K562 (cell line): ENCODE results near the gene GAPDHS. TPM values are rescaled to one million over a fixed set of nuclear protein-coding genes. Genes with fewer than 3 reads are reported as not detected.

Experiments
- ATAC-seq: fragments of 200-7000 bp; cut with Tn5 transposase; 3 replicates; pipeline ENCODE4 v1.9.1; 2020; ENCODE audit warnings: moderate library complexity
- BruUV-seq: library from RNA; stranded (reverse); fragments of 400-500 nt; replicated peaks from 2 replicates; lab custom pipeline; 2021; lab: Mats Ljungman, UMichigan
- CTCF ChIA-PET: fragments of 300-600 bp; formaldehyde crosslinking; extraction: SDS; loops from one replicate; lab custom pipeline; 2021; ENCODE audit warnings: low intra/inter-chr PET ratio; lab: Yijun Ruan, JAX
- POLR2A ChIA-PET: fragments of 300-600, 350-650 bp; sonication (Branson Sonifier 250); formaldehyde crosslinking; extraction: SDS; loops from one replicate; lab custom pipeline; 2021; ENCODE audit warnings: antibody characterized with exemption, inconsistent platforms; lab: Yijun Ruan, JAX
- DNase-seq, 4 experiments: peaks; one replicate each; pipeline versions ENCODE4 v3.0.0 to v3.0.0-alpha.2; 2011 to 2018; ENCODE audit warnings: low spot score in 3 of 4, mixed read lengths in 3 of 4; ENCODE audit errors: extremely low read depth in 1 of 4
- FAIRE-seq: peaks from 2 replicates; lab custom pipeline; 2011; peaks lifted over from hg19 to GRCh38; lab: Jason Lieb, UNC
- H2AFZ ChIP-seq: 2 replicates; pipeline ENCODE4 v1.6.0; 2011; ENCODE audit warnings: low read depth, low read length, control low read depth, inconsistent platforms
- H3K27ac ChIP-seq: fragments of 200-600 bp; 3 replicates; pipeline ENCODE4 v1.8.0; 2011; ENCODE audit warnings: low read depth, mild to moderate bottlenecking, control low read depth, inconsistent platforms, low read length, moderate library complexity, mixed read lengths; ENCODE audit errors: extremely low read depth
- H3K27me3 ChIP-seq, 2 experiments: fragments of 300-600 bp in 1 of 2; 2 replicates in 1 of 2; 3 replicates in 1 of 2; pipeline versions ENCODE4 v1.6.0 to v1.8.0; 2011; ENCODE audit warnings: inconsistent platforms in 2 of 2, low read length in 2 of 2, mild to moderate bottlenecking in 1 of 2, mixed read lengths in 1 of 2, moderate library complexity in 1 of 2; ENCODE audit not compliant: control insufficient read depth in 2 of 2, insufficient read depth in 2 of 2
- H3K36me3 ChIP-seq: fragments of 300-600 bp; 3 replicates; pipeline ENCODE4 v1.8.0; 2011; ENCODE audit warnings: mild to moderate bottlenecking, low read length, inconsistent platforms; ENCODE audit not compliant: control insufficient read depth, insufficient read depth
- H3K4me1 ChIP-seq, 2 experiments: fragments of 200-600 bp in 1 of 2; replicated peaks in 1 of 2; 2 replicates in 1 of 2; 3 replicates in 1 of 2; pipeline versions ENCODE4 v1.5.1 to v1.8.0; 2011; ENCODE audit warnings: inconsistent platforms in 2 of 2, low read length in 2 of 2, mild to moderate bottlenecking in 1 of 2, mixed read lengths in 1 of 2, moderate library complexity in 1 of 2; ENCODE audit not compliant: control insufficient read depth in 2 of 2, insufficient read depth in 2 of 2
- H3K4me2 ChIP-seq: 2 replicates; pipeline ENCODE4 v1.6.1; 2011; ENCODE audit warnings: low read length, control low read depth, inconsistent platforms, mixed read lengths; ENCODE audit not compliant: insufficient read depth
- H3K4me3 ChIP-seq: fragments of 200-600 bp; sonication (generic), shearing (Covaris generic); 2 replicates; pipeline ENCODE4 v1.5.1; 2016; ENCODE audit warnings: control low read depth, inconsistent platforms
- H3K79me2 ChIP-seq: fragments of 200-600 bp; 3 replicates; pipeline ENCODE4 v1.8.0; 2011; ENCODE audit warnings: low read length, inconsistent platforms; ENCODE audit not compliant: control insufficient read depth, insufficient read depth
- H3K9ac ChIP-seq, 2 experiments: 2 replicates each; pipeline versions ENCODE4 v1.6.0 to v1.6.1; 2011; ENCODE audit warnings: low read depth in 2 of 2, low read length in 2 of 2, control low read depth in 1 of 2, inconsistent platforms in 1 of 2, mild to moderate bottlenecking in 1 of 2, mixed read lengths in 1 of 2; ENCODE audit not compliant: insufficient read depth in 1 of 2
- H3K9me1 ChIP-seq: one replicate; pipeline ENCODE4 v1.6.0; 2011; ENCODE audit warnings: inconsistent platforms, mild to moderate bottlenecking, low read length, moderate library complexity; ENCODE audit not compliant: control insufficient read depth, insufficient read depth
- H3K9me3 ChIP-seq: replicated peaks from 2 replicates; pipeline ENCODE4 v1.5.1; 2011; ENCODE audit warnings: low read depth, low read length, inconsistent platforms; ENCODE audit not compliant: control insufficient read depth, insufficient read depth
- H4K20me1 ChIP-seq: replicated peaks from 2 replicates; pipeline ENCODE4 v1.6.1; 2011; ENCODE audit warnings: low read length, inconsistent platforms, mixed read lengths; ENCODE audit not compliant: control insufficient read depth, insufficient read depth
- ARID3A ChIP-seq: IDR thresholded peaks from 2 replicates; pipeline ENCODE4 v1.6.1; 2012; ENCODE audit warnings: low read depth, low read length, improper control_type of control experiment, borderline replicate concordance
- CBFB ChIP-seq: sonication (generic); formaldehyde crosslinking; IDR thresholded peaks from 2 replicates; pipeline ENCODE4 v1.4.0; 2020; ENCODE audit warnings: mild to moderate bottlenecking, missing genetic modification reagents
- CREBBP ChIP-seq: IDR thresholded peaks from one replicate; pipeline ENCODE4 v1.6.1; 2012; ENCODE audit warnings: low read depth, mild to moderate bottlenecking, control low read depth, inconsistent platforms, low read length
- HIVEP1 ChIP-seq: fragments of 250-450 bp; sonication (Bioruptor Pico); IDR thresholded peaks from 2 replicates; pipeline ENCODE4 v1.4.0; 2020; ENCODE audit warnings: mild to moderate bottlenecking
- KAT7 ChIP-seq: sonication (generic); formaldehyde crosslinking; IDR thresholded peaks from 2 replicates; pipeline ENCODE4 v1.8.0; 2022; ENCODE audit warnings: missing genetic modification reagents, mild to moderate bottlenecking, borderline replicate concordance
- MCM5 ChIP-seq: fragments of 450-650 bp; IDR thresholded peaks from 2 replicates; pipeline ENCODE4 v1.6.1; 2016; ENCODE audit warnings: low read depth
- MTA2 ChIP-seq: fragments of 450-650 bp; IDR thresholded peaks from 2 replicates; pipeline ENCODE4 v1.6.1; 2016; ENCODE audit warnings: low read depth
- MYC ChIP-seq, 2 experiments: fragments of 250-450 bp in 1 of 2; sonication (Bioruptor Pico) in 1 of 2; IDR thresholded peaks; 2 replicates each; pipeline versions ENCODE4 v1.5.1 to v1.6.1; 2012 to 2021; ENCODE audit warnings: low read depth in 2 of 2, borderline replicate concordance in 1 of 2, improper control_type of control experiment in 1 of 2, low read length in 1 of 2, mild to moderate bottlenecking in 1 of 2, moderate library complexity in 1 of 2
- NFE2 ChIP-seq: IDR thresholded peaks from 2 replicates; pipeline ENCODE4 v1.6.1; 2014; ENCODE audit warnings: antibody characterized with exemption, low read depth
- NR2C2 ChIP-seq, 2 experiments: fragments of 200-800 bp in 1 of 2; sonication (Bioruptor generic) in 1 of 2; sonication (generic) in 1 of 2; formaldehyde crosslinking in 1 of 2; IDR thresholded peaks; 2 replicates each; pipeline versions ENCODE4 v1.6.1 to v1.8.0; 2016 to 2022; ENCODE audit warnings: mild to moderate bottlenecking in 1 of 2, missing compliant biosample characterization in 1 of 2, missing genetic modification characterization in 1 of 2, missing genetic modification reagents in 1 of 2
- POLR2AphosphoS5 ChIP-seq: IDR thresholded peaks from 2 replicates; pipeline ENCODE4 v1.6.1; 2011; ENCODE audit warnings: mild to moderate bottlenecking, low read depth, low read length, moderate library complexity; ENCODE audit not compliant: control insufficient read depth, insufficient read depth
- RBM34 ChIP-seq: fragments of 200-400 bp; formaldehyde crosslinking; IDR thresholded peaks from 2 replicates; pipeline ENCODE4 v1.6.1; 2018; ENCODE audit warnings: low read length, borderline replicate concordance; ENCODE audit not compliant: insufficient read depth
- STAT5A ChIP-seq: IDR thresholded peaks from 2 replicates; pipeline ENCODE4 v1.6.1; 2012; ENCODE audit warnings: low read length, inconsistent platforms, borderline replicate concordance
- TRIM28 ChIP-seq: fragments of 450-650 bp; IDR thresholded peaks from 2 replicates; pipeline ENCODE4 v1.6.1; 2017
- U2AF1 ChIP-seq: fragments of 200-400 bp; formaldehyde crosslinking; optimal IDR thresholded peaks from 2 replicates; pipeline ENCODE3; 2017; ENCODE audit warnings: mild to moderate bottlenecking, low read depth, low read length, moderate library complexity
- ZFX ChIP-seq: sonication (generic); formaldehyde crosslinking; IDR thresholded peaks from 2 replicates; pipeline ENCODE4 v1.8.0; 2022; ENCODE audit warnings: mild to moderate bottlenecking, missing genetic modification reagents, moderate library complexity
- ZNF445 ChIP-seq: fragments of 250-450 bp; sonication (Bioruptor Pico); IDR thresholded peaks from 2 replicates; pipeline ENCODE4 v1.4.0; 2020; ENCODE audit warnings: low read depth, mild to moderate bottlenecking, moderate library complexity
- ZNF586 ChIP-seq: fragments of 450-650 bp; formaldehyde crosslinking; conservative IDR thresholded peaks from 2 replicates; pipeline ENCODE4 v1.4.0; 2020; ENCODE audit warnings: mild to moderate bottlenecking, moderate library complexity
- whole genome bisulfite sequencing: fragments of 100-300 bp; shearing (Covaris generic); methylation state at CpG from one replicate; pipeline ENCODE4 v1.1.6; 2016; ENCODE audit warnings: low coverage, mixed read lengths; ENCODE audit not compliant: insufficient coverage; ENCODE audit errors: missing lambda C conversion rate; 5-methylcytosine and 5-hydroxymethylcytosine counted together
- in situ Hi-C: fragments of 300-500 bp; cut with MboI; formaldehyde crosslinking; loops from 4 replicates; pipeline ENCODE4 v1.15.0; 2018; ENCODE audit warnings: inconsistent platforms, mixed read lengths
- intact Hi-C: fragments of 100-400 bp; cut with micrococcal nuclease; formaldehyde crosslinking; loops from 2 replicates; pipeline ENCODE4 v1.14.2; 2022
- polyA plus RNA-seq, 8 experiments: library from polyadenylated mRNA; depleted of rRNA in 4 of 8; stranded (reverse) in 5 of 8; unstranded in 3 of 8; fragments of >200 nt; fragmentation: Nextera tagmentation in 2 of 8; fragmentation: Illumina TruSeq in 1 of 8; extraction: Ambion mirVana in 2 of 8; extraction: Trizol in 1 of 8; gene quantifications; 2 replicates each; pipeline versions ENCODE4 v1.2.1 to v1.2.3, GENCODE V29; 2011 to 2014; ENCODE audit warnings: inconsistent platforms in 1 of 8, missing spikeins in 1 of 8
- total RNA-seq, 7 experiments: library from RNA; depleted of rRNA in 6 of 7; stranded (reverse); fragments of >200 nt in 6 of 7; fragmentation: Illumina TruSeq in 2 of 7; extraction: Trizol in 2 of 7; gene quantifications; 2 replicates each; pipeline versions ENCODE4 v1.2.1 to v1.2.3, GENCODE V29; 2011 to 2021; ENCODE audit warnings: low replicate concordance in 1 of 7
- TF ChIP-seq, protein P1 (sequence below), 2 experiments: fragments of 250-450 bp in 1 of 2; fragments of 450-650 bp in 1 of 2; sonication (Bioruptor Pico) in 1 of 2; IDR thresholded peaks; 2 replicates each; pipeline versions ENCODE4 v1.6.1 to v1.8.0; 2016 to 2021; ENCODE audit warnings: mild to moderate bottlenecking in 2 of 2, moderate library complexity in 2 of 2, missing compliant biosample characterization in 1 of 2, missing genetic modification characterization in 1 of 2

The GAPDHS gene
- total and polyA plus RNA-seq, 9 of the 15 experiments (the other 6 are each of a cell fraction or from before 2014, with no cell fraction given), result 0.08 to 0.12 TPM; not detected in 7

DNA sequence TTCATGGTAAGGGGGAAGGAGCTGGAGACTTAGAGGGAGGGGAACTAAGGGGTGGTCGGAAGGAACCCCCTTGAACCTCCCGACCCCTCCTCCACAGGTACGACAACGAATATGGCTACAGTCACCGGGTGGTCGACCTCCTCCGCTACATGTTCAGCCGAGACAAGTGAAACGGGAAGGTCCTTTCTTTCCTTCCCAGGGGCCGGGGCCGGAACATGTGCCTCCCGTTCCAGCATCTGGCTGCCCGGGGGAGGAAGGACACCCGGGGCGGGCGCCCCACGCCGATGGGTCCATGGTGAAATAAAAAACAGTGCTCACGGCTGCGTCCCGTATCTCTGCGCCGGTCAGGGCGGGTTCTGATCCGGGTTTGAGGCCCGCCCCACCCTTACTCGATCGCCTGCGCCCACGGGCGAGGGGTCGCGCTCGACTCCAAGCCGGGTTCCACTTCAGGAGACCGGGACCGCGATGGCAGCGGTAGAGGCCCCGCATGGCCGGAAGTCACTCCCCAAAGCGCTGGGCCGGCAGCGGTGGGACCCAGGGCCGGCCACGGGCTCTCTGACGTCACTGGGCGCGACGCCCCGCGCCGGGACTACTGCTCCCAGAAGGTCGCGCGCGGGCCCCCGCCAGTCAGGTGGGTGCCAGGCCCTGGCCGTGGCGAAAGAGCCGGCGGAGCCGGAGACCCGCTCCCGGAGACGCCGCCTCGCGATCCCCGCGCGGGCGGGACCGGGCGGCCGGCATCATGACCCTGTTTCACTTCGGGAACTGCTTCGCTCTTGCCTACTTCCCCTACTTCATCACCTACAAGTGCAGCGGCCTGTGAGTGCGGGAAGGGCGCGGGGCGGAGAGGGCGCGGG is 12.0 kb downstream of the GAPDHS start, which contains the start of gene TMEM147:
TSS of gene TMEM147 (plus strand) at position 626 of the 854 bp plus-strand sequence. CDS start at position 740, 114 bp downstream.
- Histone ChIP-seq H3K27ac (peak within 1 kb of the TSS; percentile 90), H3K4me1 (peaks cover 16 to 39% of the 10 kb centered on the region in 2 experiments; a peak in 4 of 5 replicates), H3K27me3 (no peaks in the 10 kb centered on the region), H3K36me3 (peaks cover 57% of the 10 kb centered on the region; the same call in 2 of the 3 replicates), H3K9me1 (peaks cover 13% of the 10 kb centered on the region), H2AFZ (peak within 1 kb of the TSS; percentile 97), H4K20me1 (peaks cover 9% of the 10 kb centered on the region), H3K4me2 (peak within 1 kb of the TSS; percentile 100), H3K4me3 (peak within 1 kb of the TSS; percentile 96), H3K9ac (peak within 1 kb of the TSS; percentile 93), H3K79me2 (peaks cover 36% of the 10 kb centered on the region), H3K9me3 (no peaks in the 10 kb centered on the region)
- TSS peak; percentile 71 for BruUV-seq
- intact Hi-C loops (no loop called here), in situ Hi-C loops (no loop called here)
- DNase-seq, result peak; percentile 94 to 97 (median 96)
- FAIRE-seq, result peak; percentile 81
- CTCF ChIA-PET, result interaction anchor here (0.6 to 1.5 kb wide), 2 partner anchors 97 to 171 kb away, joined by 3 to 4 read pairs; no protein-coding TSS in a partner anchor
- POLR2A ChIA-PET, result no interaction called here
- peak; percentile 97 for ATAC-seq
- 1% methylated on average over 55 of the region's 85 CpGs for WGBS
- no peak for TF ChIP-seq U2AF1
- TF ChIP-seq MCM5, result no peak
- peak; percentile 95 for TF ChIP-seq ZFX
- TF ChIP-seq, protein P1, sequence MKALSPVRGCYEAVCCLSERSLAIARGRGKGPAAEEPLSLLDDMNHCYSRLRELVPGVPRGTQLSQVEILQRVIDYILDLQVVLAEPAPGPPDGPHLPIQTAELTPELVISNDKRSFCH (CRISPR knock-in tag; IDR thresholded peaks at IDR 0.05), result no peak
- TF ChIP-seq, protein P1 (tag; IDR thresholded peaks at IDR 0.05), result no peak
- TF ChIP-seq ZNF445 (CRISPR knock-in tag), result no peak
- TF ChIP-seq NFE2, result no peak
- peak; percentile 82 for TF ChIP-seq MYC (IDR thresholded peaks at IDR 0.05; ENCODE audit: low read depth, low read length)
- peak; percentile 84; the same call in 1 of the 2 replicates for TF ChIP-seq MYC (CRISPR knock-in tag; IDR thresholded peaks at IDR 0.05; ENCODE audit: borderline replicate concordance, low read depth)
- peak; percentile 74 for TF ChIP-seq POLR2AphosphoS5
- TF ChIP-seq RBM34, result peak; percentile 86; the same call in 1 of the 2 replicates
- TF ChIP-seq ZNF586 (CRISPR knock-in tag), result no peak
- no peak for TF ChIP-seq TRIM28
- TF ChIP-seq CBFB (CRISPR knock-in tag), result no peak
- TF ChIP-seq HIVEP1 (CRISPR knock-in tag), result no peak
- TF ChIP-seq KAT7 (CRISPR knock-in tag), result no peak
- TF ChIP-seq NR2C2 (CRISPR knock-in tag; IDR thresholded peaks at IDR 0.05), result no peak
- TF ChIP-seq NR2C2 (tag; IDR thresholded peaks at IDR 0.05), result peak; percentile 70
- no peak for TF ChIP-seq ARID3A
- TF ChIP-seq STAT5A, result no peak
- no peak for TF ChIP-seq CREBBP
- no peak for TF ChIP-seq MTA2
